PC-9 (cell line): ENCODE data around the gene ADGRB3.

Experiments used
- EZH2 ChIP-seq: fragments of 200-600 bp; sonication (generic); IDR thresholded peaks from 2 replicates; pipeline ENCODE4 v1.8.0; 2017; ENCODE audit warnings: antibody characterized with exemption, low read depth
- TF ChIP-seq, protein P1 (sequence below): fragments of 200-600 bp; sonication (generic); conservative IDR thresholded peaks from 2 replicates; pipeline ENCODE4 v1.6.1; 2017; ENCODE audit warnings: mixed run types, antibody characterized with exemption, mild to moderate bottlenecking, moderate library complexity

DNA sequence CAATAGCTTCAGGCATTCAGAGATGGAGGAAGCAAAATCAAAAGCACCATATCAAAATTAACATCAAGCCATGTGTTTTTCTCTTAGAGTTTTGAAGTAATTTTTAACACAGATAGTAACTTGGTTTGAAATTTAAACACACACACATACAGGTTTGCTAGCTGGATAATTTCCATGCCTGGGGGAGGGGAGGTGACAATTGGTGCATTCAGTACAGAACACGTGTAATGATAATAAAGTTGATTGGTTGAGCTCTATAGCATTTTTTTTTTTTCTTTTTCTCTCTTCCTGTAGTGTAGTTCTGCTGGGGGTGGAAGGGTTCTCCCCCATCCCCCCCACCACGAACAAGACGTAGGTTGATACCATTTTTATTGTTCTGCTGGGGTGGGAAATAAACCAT lies 596.9 kb downstream of the ADGRB3 start:
- TF ChIP-seq EZH2, result no peak
- TF ChIP-seq, protein P1, sequence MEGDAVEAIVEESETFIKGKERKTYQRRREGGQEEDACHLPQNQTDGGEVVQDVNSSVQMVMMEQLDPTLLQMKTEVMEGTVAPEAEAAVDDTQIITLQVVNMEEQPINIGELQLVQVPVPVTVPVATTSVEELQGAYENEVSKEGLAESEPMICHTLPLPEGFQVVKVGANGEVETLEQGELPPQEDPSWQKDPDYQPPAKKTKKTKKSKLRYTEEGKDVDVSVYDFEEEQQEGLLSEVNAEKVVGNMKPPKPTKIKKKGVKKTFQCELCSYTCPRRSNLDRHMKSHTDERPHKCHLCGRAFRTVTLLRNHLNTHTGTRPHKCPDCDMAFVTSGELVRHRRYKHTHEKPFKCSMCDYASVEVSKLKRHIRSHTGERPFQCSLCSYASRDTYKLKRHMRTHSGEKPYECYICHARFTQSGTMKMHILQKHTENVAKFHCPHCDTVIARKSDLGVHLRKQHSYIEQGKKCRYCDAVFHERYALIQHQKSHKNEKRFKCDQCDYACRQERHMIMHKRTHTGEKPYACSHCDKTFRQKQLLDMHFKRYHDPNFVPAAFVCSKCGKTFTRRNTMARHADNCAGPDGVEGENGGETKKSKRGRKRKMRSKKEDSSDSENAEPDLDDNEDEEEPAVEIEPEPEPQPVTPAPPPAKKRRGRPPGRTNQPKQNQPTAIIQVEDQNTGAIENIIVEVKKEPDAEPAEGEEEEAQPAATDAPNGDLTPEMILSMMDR, result no peak
